ENCODE data around the gene OSTN. TPM values are rescaled to one million over a fixed set of nuclear protein-coding genes. Genes with fewer than 3 reads are reported as not detected.

The OSTN gene, protein sequence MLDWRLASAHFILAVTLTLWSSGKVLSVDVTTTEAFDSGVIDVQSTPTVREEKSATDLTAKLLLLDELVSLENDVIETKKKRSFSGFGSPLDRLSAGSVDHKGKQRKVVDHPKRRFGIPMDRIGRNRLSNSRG
- total RNA-seq: 0.75 TPM in 1 of 2 replicates, not detected in the other
- long read RNA-seq, partial matches to known transcripts: 0 of 1 reads
- long read RNA-seq, other reads (novel, unspliced or antisense): 1 of 1 reads

- no peaks in the 10 kb centered on the region for H3K4me1 Mint-ChIP-seq
- no peak within 1 kb of the TSS for H3K4me3 Mint-ChIP-seq
- DNase-seq (ENCODE audit: low read depth, low spot score): no peak
- TF ChIP-seq, protein P1, sequence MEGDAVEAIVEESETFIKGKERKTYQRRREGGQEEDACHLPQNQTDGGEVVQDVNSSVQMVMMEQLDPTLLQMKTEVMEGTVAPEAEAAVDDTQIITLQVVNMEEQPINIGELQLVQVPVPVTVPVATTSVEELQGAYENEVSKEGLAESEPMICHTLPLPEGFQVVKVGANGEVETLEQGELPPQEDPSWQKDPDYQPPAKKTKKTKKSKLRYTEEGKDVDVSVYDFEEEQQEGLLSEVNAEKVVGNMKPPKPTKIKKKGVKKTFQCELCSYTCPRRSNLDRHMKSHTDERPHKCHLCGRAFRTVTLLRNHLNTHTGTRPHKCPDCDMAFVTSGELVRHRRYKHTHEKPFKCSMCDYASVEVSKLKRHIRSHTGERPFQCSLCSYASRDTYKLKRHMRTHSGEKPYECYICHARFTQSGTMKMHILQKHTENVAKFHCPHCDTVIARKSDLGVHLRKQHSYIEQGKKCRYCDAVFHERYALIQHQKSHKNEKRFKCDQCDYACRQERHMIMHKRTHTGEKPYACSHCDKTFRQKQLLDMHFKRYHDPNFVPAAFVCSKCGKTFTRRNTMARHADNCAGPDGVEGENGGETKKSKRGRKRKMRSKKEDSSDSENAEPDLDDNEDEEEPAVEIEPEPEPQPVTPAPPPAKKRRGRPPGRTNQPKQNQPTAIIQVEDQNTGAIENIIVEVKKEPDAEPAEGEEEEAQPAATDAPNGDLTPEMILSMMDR (conservative IDR thresholded peaks at IDR 0.05): peak; percentile 12
- H3K27ac Mint-ChIP-seq (ENCODE audit: unreplicated experiment): no peak within 1 kb of the TSS
- H3K36me3 Mint-ChIP-seq (ENCODE audit: low read depth): no peaks in the 10 kb centered on the region
- H3K9me3 Mint-ChIP-seq: no peaks in the 10 kb centered on the region
- H3K27me3 Mint-ChIP-seq (ENCODE audit: low read depth): peaks cover 4% of the 10 kb centered on the region
Measured at GRCh38 chr3:191198932-191199331, at the start of gene OSTN. Gene OSTN (plus strand): TSS chr3:191199241. CDS start chr3:191212533, 13,292 bp downstream.

DNA sequence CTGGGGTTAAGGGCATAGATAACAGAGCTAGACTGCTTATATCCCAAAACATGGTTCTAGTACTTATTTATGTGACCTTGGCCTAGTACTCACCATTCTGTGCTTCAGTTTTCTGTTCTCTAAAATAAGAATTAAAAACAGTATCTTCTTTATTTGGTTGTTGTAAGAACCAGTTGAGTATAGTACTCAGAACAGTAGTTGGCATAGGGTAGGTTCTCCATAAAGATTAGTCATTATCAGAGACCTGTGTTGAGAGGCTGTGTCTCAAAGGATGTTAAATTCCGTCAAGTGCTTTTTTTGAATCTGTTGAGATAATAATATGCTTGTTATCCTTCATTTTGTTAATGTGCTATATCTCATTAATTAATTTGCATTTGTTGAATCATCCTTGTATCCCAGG, 47.4 kb upstream of the OSTN start:
- Mint-ChIP-seq H3K9me3 (peaks cover 10% of the 10 kb centered on the region), H3K27ac (ENCODE audit: unreplicated experiment) (no peak overlapping the region), H3K4me1 (no peaks in the 10 kb centered on the region), H3K27me3 (ENCODE audit: low read depth) (no peaks in the 10 kb centered on the region), H3K4me3 (no peak overlapping the region), H3K36me3 (ENCODE audit: low read depth) (peaks cover 6% of the 10 kb centered on the region)
- no peak for DNase-seq (ENCODE audit: low read depth, low spot score)
- TF ChIP-seq, protein P1 (conservative IDR thresholded peaks at IDR 0.05): no peak

- DNase-seq (ENCODE audit: low read depth, low spot score): no peak
- Mint-ChIP-seq H3K4me3 (no peak overlapping the region), H3K27me3 (ENCODE audit: low read depth) (no peaks in the 10 kb centered on the region), H3K27ac (ENCODE audit: unreplicated experiment) (no peak overlapping the region), H3K4me1 (no peaks in the 10 kb centered on the region), H3K36me3 (ENCODE audit: low read depth) (peaks cover 6% of the 10 kb centered on the region), H3K9me3 (peaks cover 10% of the 10 kb centered on the region)
- TF ChIP-seq, protein P1 (conservative IDR thresholded peaks at IDR 0.05): no peak
Measured at GRCh38 chr3:191154827-191155226, 44.2 kb upstream of the OSTN start.

- Mint-ChIP-seq H3K9me3 (peaks cover 10% of the 10 kb centered on the region), H3K27ac (ENCODE audit: unreplicated experiment) (no peak overlapping the region), H3K36me3 (ENCODE audit: low read depth) (peaks cover 6% of the 10 kb centered on the region), H3K4me3 (no peak overlapping the region), H3K4me1 (no peaks in the 10 kb centered on the region), H3K27me3 (ENCODE audit: low read depth) (no peaks in the 10 kb centered on the region)
- TF ChIP-seq, protein P1 (conservative IDR thresholded peaks at IDR 0.05): no peak
- DNase-seq (ENCODE audit: low read depth, low spot score): no peak
Measured at GRCh38 chr3:191158247-191158646, 40.8 kb upstream of the OSTN start.

- Mint-ChIP-seq H3K4me3 (no peak overlapping the region), H3K27me3 (ENCODE audit: low read depth) (no peaks in the 10 kb centered on the region), H3K27ac (ENCODE audit: unreplicated experiment) (no peak overlapping the region), H3K4me1 (no peaks in the 10 kb centered on the region), H3K9me3 (peaks cover 10% of the 10 kb centered on the region), H3K36me3 (ENCODE audit: low read depth) (peaks cover 6% of the 10 kb centered on the region)
- TF ChIP-seq, protein P1 (conservative IDR thresholded peaks at IDR 0.05): no peak
- no peak for DNase-seq (ENCODE audit: low read depth, low spot score)
Measured at GRCh38 chr3:191158815-191159214, 40.2 kb upstream of the OSTN start.

Data from neural crest cell (in vitro differentiated cells).